ENCODE measurements around the gene DENND5B.

DNA sequence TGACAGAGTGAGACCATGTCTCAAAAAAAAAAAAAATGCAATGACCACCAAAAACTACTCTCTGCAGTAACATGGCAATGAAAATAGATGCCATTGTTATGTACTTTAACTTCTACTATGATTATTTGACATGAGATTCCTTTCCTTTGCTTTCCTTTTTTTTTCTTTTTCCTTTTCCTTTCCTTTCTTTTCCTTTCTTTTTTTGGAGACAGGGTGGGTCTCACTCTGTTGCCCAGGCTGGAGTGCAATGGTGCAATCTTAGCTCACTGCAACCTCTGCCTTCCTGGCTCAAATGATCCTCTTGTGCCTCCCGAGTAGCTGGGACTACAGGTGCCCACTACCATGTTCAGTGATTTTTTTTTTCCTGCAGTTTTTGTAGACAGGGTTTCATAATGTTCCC is 43.7 kb upstream of the DENND5B start:
- TF ChIP-seq FOXK1 (CRISPR knock-in tag; IDR thresholded peaks at IDR 0.05) (no peak), TP53 (CRISPR knock-in tag; IDR thresholded peaks at IDR 0.05) (no peak), JAZF1 (CRISPR knock-in tag; IDR thresholded peaks at IDR 0.05) (no peak), MYBL2 (CRISPR knock-in tag; IDR thresholded peaks at IDR 0.05) (no peak), CREB1 (CRISPR knock-in tag; IDR thresholded peaks at IDR 0.05) (no peak), HMGA2 (CRISPR knock-in tag; IDR thresholded peaks at IDR 0.05) (no peak), ZNF416 (CRISPR knock-in tag; IDR thresholded peaks at IDR 0.05) (no peak), ZNF263 (CRISPR knock-in tag; IDR thresholded peaks at IDR 0.05; ENCODE audit: low read depth) (no peak)
- TF ChIP-seq, protein P1, sequence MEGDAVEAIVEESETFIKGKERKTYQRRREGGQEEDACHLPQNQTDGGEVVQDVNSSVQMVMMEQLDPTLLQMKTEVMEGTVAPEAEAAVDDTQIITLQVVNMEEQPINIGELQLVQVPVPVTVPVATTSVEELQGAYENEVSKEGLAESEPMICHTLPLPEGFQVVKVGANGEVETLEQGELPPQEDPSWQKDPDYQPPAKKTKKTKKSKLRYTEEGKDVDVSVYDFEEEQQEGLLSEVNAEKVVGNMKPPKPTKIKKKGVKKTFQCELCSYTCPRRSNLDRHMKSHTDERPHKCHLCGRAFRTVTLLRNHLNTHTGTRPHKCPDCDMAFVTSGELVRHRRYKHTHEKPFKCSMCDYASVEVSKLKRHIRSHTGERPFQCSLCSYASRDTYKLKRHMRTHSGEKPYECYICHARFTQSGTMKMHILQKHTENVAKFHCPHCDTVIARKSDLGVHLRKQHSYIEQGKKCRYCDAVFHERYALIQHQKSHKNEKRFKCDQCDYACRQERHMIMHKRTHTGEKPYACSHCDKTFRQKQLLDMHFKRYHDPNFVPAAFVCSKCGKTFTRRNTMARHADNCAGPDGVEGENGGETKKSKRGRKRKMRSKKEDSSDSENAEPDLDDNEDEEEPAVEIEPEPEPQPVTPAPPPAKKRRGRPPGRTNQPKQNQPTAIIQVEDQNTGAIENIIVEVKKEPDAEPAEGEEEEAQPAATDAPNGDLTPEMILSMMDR (IDR thresholded peaks at IDR 0.05), result no peak
- TF ChIP-seq, protein P2, sequence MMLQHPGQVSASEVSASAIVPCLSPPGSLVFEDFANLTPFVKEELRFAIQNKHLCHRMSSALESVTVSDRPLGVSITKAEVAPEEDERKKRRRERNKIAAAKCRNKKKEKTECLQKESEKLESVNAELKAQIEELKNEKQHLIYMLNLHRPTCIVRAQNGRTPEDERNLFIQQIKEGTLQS (CRISPR knock-in tag; conservative IDR thresholded peaks at IDR 0.05), result no peak
